T47D (cell line): ENCODE results near the gene KERA.

ENCODE experiments used
- DNase-seq, 2 experiments: peaks; one replicate each; pipeline versions ENCODE4 v3.0.0 to v3.0.0-alpha.2; 2011 to 2012; ENCODE audit warnings: low read depth in 1 of 2, low spot score in 1 of 2
- JUND ChIP-seq: IDR thresholded peaks from 2 replicates; pipeline ENCODE4 v1.6.1; 2012; ENCODE audit warnings: low read depth
- in situ Hi-C: cut with HindIII; loops from 2 replicates; pipeline ENCODE4 v1.10.0; 2016; ENCODE audit warnings: low sequenced_read_pairs, low pct_unique_long_range_greater_than_20kb

The KERA gene

DNA sequence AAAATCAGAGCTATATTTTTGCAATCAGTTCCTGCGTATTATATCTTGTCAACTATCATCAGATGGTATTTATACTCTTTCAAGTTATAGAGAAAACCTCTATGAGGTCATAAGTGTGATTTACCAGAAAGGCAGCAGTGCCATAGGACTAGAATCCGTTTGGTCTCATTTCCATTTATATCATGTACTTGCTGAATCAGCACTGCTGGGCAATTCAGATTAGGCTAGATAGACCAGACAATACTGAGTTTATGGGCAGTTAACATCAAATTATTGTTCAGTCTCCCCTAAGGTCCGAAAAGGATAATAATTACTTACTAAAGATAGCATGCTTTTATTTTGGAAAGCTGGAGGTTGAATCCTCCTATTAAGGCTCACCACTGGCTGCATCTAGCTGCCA, 6.8 kb upstream of the KERA start:
- TF ChIP-seq JUND: no peak
- in situ Hi-C loops: no loop called here
- no peak for DNase-seq

DNA sequence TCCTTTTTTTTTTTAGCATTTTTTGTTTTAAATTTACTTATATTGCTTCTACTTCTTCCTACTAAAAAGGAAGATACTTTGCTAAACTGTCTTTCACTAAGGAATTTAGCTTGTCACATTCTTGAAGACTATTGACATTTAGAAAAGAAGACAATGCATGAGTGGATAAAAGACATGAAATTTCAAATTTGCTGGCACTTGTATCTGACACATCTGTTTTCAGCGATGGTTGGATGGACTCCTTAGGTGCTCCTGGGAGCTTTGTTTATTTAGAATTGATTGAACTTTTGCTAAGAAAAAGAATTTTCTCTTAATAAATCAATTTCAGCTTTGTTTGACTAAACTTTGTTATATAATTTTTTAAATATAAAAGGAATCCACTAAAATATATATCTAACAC, 3.3 kb upstream of the KERA start:
- in situ Hi-C loops: no loop called here
- DNase-seq: no peak
- TF ChIP-seq JUND: no peak

DNA sequence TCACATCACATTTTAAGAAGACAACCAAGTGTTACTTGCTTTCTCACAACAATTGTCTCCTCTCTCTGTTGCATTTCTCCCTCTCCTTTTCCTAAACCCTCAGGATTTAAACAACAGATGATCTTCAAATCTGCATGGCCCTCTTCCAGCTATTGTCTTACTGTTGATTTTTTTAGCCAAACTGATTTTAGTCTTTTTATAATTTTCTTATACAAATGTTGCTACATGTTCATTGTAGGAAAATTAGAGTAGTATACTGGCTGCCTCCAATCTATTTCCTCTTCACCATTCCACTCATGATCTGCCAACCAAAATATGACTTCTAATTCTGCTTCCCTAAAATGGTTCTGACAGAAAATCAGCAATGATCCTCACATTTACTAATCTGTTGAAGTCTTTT, 1.4 kb upstream of the KERA start:
- DNase-seq: no peak
- in situ Hi-C loops: no loop called here
- TF ChIP-seq JUND: no peak

DNA sequence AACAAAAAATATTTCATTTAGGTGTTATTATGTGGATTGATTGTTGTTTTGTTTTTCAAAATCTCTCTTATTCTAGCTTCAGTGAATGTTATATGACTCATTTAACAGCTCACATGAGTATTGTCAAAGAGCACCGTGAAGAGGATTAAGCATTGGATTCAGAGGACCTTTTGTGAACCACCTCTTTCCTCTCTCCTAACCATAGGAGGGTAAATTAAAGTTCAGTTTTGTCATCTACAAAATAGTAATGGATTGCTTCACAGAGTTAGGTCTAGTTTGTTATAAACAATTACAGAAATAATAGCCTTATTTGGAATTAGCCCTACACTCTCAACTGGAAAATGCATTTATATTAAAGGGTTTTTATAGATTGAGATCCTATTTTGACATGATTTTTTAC, 962 bp upstream of the KERA start:
- in situ Hi-C loops: no loop called here
- TF ChIP-seq JUND: no peak
- DNase-seq: no peak

DNA sequence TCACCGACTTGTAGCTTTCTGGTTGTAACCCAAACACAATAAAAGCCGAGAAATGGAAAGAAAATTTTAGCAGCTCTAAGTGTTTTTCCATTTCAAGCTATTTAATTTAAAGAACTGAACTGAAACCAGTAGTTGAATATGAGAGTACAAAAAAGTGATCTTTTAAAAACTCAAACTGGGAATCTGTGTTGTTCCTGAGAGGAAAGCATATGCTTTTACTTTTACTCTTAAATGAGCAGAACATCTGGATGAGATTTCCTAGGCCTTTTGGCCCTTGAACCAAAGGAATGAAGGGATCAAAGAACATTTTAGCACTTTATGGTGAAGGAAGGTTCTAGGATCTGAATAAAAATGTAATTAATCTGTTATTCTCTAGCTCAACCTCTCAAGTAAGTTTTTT, 1.3 kb downstream of the KERA start:
- DNase-seq: no peak
- in situ Hi-C loops: no loop called here
- no peak for TF ChIP-seq JUND

DNA sequence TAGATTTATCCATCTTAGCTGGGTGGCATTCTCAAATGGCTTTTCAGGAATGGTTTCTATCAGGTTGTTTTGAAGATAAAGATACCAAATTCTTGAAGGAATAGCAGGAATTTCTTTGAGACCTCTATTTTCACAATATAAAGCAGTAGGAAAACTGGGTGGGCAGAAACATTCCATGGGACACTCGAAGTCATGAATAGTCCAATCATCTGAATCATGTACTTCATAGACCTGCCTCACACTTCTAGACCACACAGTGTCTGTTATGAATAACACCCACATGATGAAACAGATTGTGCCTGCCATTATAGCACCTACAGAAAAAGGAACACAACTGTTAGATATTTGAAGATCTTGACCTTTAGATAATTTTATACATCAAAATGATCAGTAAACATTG, 1.8 kb downstream of the KERA start:
- in situ Hi-C loops: no loop called here
- no peak for TF ChIP-seq JUND
- DNase-seq: no peak

DNA sequence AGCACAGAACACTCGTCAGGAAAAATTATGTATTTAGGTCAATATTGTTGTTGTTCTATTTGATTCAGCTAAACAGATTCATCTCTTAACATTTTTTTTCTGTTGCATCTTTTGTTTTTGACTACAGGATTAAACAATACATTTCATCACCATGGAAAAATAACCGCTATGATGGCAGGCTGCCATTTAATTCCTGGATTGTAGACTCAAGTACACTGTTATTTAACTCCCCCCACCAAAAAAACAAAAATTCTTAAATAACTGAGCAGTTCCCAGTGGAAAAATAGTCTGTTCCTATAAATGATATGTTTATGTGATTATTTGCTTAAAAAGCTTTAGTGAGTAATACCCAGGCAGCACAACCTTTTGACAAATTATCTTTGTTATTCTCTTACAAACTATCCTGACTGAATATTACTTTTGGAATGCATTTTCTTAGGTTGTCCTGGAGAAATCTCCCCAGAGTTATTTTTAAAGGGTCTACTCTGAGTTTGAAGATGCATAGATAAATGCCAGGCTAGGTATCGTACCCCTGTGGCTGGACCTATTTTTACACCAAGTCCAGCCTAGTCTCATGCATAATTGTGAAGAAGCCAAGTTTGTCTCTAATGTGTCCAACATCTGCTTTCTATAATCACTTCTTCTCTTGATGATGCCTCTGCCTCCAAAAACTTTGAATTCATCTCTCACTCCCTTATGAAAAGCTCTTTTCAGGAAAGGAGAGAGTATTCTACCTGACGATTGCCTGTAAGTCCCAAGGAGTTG, 3.7 kb downstream of the KERA start:
- no peak for DNase-seq
- TF ChIP-seq JUND: no peak
- in situ Hi-C loops: no loop called here

DNA sequence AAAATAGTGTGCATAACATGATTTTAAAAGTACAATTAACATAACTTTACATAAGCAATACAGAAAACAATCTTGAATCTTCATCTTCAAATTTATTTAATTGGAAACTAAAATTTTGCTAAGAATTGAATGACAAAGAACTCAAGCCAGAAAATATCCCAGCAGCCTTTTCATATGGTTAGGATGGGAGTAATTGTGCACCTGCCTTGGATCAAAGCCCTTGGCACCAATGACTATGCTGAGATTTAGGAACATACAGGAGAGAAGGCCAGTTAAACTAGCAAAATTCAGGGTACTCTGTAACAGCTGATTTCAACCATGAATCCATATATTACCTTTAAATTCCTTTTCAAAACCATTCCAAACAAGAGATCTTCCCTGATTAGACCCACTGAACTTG, 5.8 kb downstream of the KERA start:
- in situ Hi-C loops: no loop called here
- TF ChIP-seq JUND: no peak
- DNase-seq: no peak

DNA sequence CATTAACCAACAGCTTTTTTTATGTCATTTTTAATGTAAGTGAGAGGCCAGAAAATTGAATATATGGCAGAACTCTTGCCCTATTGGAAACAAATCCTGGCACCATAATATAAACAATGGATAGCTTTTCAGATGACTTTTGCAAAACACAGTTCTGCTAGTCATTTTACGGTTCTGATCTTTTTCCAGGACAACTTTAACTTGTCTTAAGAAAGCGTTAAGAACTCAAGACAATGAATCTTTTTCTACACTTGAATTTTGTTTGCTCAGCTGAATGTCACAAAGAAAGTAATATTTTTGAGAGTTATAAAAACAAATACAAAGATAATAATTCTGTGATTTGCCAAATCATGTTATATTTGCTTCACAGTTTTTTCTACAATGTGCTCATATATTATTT, 13.2 kb downstream of the KERA start:
- in situ Hi-C loops: no loop called here
- TF ChIP-seq JUND: no peak
- no peak for DNase-seq

DNA sequence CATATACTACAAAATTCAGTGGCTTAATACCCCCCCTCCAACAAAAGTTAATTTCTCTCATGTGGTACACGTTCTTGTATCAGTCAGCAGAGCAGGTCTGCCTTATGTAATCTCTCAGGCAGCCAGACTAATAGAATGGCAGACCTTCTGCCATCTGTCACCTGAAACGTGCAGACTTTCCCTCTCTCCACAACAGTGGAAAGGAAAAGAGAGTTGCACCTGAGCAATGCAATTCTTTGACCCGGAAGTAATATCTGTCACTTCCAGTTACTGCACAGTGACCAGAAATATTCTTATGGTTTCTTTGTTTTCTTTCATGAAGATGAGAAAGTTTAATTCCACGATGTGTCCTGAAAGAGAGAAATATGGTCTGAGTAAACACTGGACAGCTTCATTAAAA, 14.4 kb downstream of the KERA start:
- in situ Hi-C loops: no loop called here

DNA sequence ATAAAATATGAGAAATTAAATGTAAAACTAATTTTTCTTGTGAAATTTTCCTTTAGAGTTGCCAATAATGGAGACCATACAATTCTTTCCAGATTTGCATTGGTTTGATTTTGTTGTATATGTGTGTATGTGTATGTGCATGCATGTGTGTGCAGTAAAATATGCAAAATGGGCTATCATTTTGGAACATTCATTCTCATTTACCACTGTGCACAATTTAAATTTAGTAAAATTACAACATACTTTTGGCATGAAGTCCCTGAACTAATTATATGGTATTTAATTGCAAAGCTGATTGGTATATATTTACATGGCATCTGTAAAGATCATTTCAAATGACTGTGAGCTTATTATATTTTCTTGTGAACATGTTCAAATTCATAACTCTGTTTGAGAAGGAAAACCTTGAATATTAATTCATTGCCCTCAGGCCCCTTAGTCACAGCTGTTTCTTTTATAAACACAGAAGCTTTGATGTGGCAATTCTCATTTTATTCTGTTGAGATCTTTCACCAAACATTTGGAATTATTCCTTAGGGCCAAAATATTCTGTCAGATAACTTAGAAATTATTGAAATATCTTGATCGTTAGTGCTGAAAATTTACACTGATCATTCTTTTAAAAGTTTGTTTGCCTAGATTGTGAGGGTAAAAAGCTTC, 17.6 kb downstream of the KERA start:
- in situ Hi-C loops: no loop called here
- no peak for DNase-seq
- TF ChIP-seq JUND: no peak

More for the DNA sequence above, 14.4 kb downstream of the KERA start:
- no peak for DNase-seq
- TF ChIP-seq JUND: no peak

DNA sequence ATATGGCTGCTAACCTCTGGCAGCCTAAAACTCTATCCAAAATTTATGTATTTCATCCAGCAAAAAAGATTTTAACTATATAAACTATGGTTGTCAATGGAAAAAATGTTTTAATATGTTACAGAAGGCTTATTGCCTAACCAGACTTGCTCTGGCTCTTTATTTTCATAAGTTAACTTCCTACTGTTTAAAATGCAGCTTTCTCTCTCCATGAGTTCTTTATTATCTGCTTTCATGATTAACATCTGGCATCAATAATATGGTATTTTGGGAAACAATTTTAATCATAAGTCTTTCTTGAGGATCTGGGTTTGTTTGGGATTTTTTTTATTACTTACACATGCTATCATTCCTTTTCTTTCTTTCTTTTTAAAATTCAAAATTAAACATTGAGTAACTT, 20.5 kb downstream of the KERA start:
- TF ChIP-seq JUND: no peak
- DNase-seq: no peak
- in situ Hi-C loops: no loop called here

DNA sequence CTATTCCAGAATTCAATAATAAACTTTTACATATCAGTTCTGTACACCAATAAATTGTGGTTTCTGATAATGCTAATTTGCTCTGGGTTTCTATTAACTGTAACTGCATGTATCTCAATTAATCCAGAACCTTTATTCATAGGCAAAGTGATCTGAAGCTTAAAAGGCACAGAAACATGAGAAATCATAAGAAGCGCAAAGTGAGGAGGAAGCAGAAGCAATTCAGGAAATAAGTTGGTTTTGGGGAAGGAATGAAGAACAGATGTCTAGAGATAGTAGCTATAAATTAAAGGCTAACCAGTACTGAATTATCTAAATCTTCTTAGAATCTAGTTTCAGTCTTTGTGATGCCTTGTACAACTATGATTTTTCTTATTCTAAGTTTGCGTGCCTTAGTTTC, 24.6 kb downstream of the KERA start:
- in situ Hi-C loops: no loop called here
- no peak for DNase-seq
- no peak for TF ChIP-seq JUND
